Activated CD4-positive, alpha-beta T cell treated with anti-CD3 and anti-CD28 coated beads for 36 hours (primary cell): ENCODE data around the gene GNAT1. TPM values are rescaled to one million over a fixed set of nuclear protein-coding genes. Genes with fewer than 3 reads are reported as not detected.

Experiments
- ATAC-seq: fragments of 200-7000 bp; cut with Tn5 transposase; one replicate; pipeline ENCODE4 v1.10.0; 2021; ENCODE audit warnings: mild to moderate bottlenecking, moderate library complexity
- CTCF ChIA-PET: fragments of 350-600 bp; sonication (Branson Sonifier 250); formaldehyde crosslinking; loops from one replicate; lab custom pipeline; 2021; ENCODE audit warnings: antibody characterized with exemption; lab: Charles Lee
- POLR2A ChIA-PET: fragments of 350-600 bp; sonication (Branson Sonifier 250); formaldehyde crosslinking; loops from one replicate; lab custom pipeline; 2021; ENCODE audit warnings: antibody characterized with exemption, inconsistent platforms; lab: Charles Lee
- DNase-seq: peaks from one replicate; pipeline ENCODE4 v3.0.0-alpha.2; 2020
- H3K27ac Mint-ChIP-seq: one replicate; pipeline ENCODE4 v1.8.0; 2021; ENCODE audit warnings: mixed read lengths
- H3K27me3 Mint-ChIP-seq: one replicate; pipeline ENCODE4 v1.8.0; 2021; ENCODE audit warnings: mixed read lengths
- H3K36me3 Mint-ChIP-seq: one replicate; pipeline ENCODE4 v1.8.0; 2021; ENCODE audit warnings: low read depth, mixed read lengths
- H3K4me1 Mint-ChIP-seq: one replicate; pipeline ENCODE4 v1.8.0; 2021; ENCODE audit warnings: mixed read lengths
- H3K4me3 Mint-ChIP-seq: one replicate; pipeline ENCODE4 v1.8.0; 2021; ENCODE audit warnings: mild to moderate bottlenecking, moderate library complexity, mixed read lengths
- H3K9me3 Mint-ChIP-seq: one replicate; pipeline ENCODE4 v1.8.0; 2021; ENCODE audit warnings: low read depth, mixed read lengths
- intact Hi-C, 2 experiments: fragments of 100-400 bp; cut with DNase I in 1 of 2; cut with micrococcal nuclease in 1 of 2; formaldehyde crosslinking; loops; one replicate each; pipeline versions ENCODE4 v1.14.2 to v1.15.1; 2022 to 2024; cut with DNase I, micrococcal nuclease
- total RNA-seq, 2 experiments: library from RNA; stranded (reverse); gene quantifications; one replicate each; pipeline ENCODE4 v1.2.3, GENCODE V29; 2021

Gene GNAT1
- total RNA-seq, 2 experiments from 2014 or later = 0.14 TPM; not detected in 1

DNA sequence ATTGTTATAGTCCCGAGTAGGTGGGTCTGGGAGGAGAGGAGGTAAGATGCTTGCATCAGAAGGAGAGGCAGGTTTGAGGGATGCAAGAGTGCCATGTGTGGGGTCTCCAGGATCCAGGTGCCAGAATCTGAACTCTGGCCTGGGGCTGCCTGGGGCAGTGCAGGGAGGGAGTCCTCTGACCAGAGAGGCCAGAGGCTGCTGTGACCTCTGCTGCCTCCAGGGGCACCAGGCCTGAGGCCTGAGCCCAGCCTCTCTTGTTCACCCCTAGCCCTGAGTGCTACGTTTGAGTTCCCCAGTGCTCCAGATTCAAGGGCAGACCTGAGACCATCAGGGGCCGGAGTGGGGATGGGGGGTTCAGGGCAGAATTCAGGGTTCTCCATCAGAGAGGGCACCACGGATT, 21.1 kb downstream of the GNAT1 start:
- peaks cover 3% of the 10 kb centered on the region for H3K27me3 Mint-ChIP-seq
- no peaks in the 10 kb centered on the region for H3K9me3 Mint-ChIP-seq
- CTCF ChIA-PET = interaction anchor here (0.6 to 1.3 kb wide), 6 partner anchors 10 to 130 kb away, joined by 3 to 6 read pairs (median 3); no protein-coding TSS in a partner anchor
- H3K36me3 Mint-ChIP-seq = no peaks in the 10 kb centered on the region
- no peak overlapping the region for H3K4me3 Mint-ChIP-seq
- no peak for DNase-seq
- no peaks in the 10 kb centered on the region for H3K4me1 Mint-ChIP-seq
- intact Hi-C loops = no loop called here
- POLR2A ChIA-PET = no interaction called here
- no peak for ATAC-seq
- no peak overlapping the region for H3K27ac Mint-ChIP-seq

DNA sequence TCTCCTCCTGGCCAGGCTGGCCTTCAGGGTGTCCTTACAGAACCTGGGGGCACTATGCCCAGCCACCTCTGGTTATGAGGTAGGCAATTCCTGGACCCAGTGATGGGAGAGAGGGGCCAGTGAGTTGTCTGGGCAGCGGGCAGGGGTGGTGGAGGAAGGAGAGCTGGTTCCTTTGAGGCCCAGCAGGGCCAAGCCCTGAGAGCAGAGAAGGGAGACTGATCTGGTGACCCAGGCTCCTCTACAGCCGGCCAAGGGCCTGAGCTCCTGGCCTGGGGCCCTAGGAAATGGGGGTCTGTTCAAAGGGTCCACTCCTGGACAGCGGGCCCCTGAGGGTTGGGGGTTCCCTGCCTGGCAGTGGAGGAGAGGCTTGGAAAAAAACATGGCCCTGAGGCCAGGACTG, 21.6 kb downstream of the GNAT1 start:
- no peaks in the 10 kb centered on the region for H3K27me3 Mint-ChIP-seq
- intact Hi-C loops = no loop called here
- no peaks in the 10 kb centered on the region for H3K9me3 Mint-ChIP-seq
- no peak for DNase-seq
- CTCF ChIA-PET = interaction anchor here (0.6 to 1.4 kb wide), 2 partner anchors 13 to 14 kb away, joined by 4 to 6 read pairs; no protein-coding TSS in a partner anchor
- POLR2A ChIA-PET = no interaction called here
- no peaks in the 10 kb centered on the region for H3K4me1 Mint-ChIP-seq
- H3K36me3 Mint-ChIP-seq = no peaks in the 10 kb centered on the region
- H3K4me3 Mint-ChIP-seq = no peak overlapping the region
- no peak overlapping the region for H3K27ac Mint-ChIP-seq
- no peak for ATAC-seq

DNA sequence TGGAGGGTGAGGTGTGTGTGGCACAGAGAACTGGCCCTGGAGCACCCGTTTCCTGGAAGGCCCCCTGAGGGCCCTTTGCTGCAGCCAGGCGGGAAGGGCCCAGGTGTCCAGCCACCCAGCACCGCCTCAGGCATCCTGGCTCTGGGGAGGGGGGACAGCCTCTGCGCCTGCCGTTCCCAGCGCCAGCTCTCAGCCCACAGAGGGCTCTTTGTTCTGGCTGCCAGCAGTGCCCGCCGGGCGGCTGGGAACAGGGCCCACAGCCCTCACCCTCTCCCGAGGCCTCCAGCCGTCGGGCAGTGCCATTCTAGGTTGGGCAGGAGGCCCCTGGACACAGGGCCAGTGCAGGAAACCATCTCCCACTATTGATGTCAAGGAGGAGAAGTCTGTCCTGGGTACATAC, 22.0 kb downstream of the GNAT1 start:
- no peaks in the 10 kb centered on the region for H3K36me3 Mint-ChIP-seq
- intact Hi-C loops = no loop called here
- no peak for DNase-seq
- H3K4me1 Mint-ChIP-seq = no peaks in the 10 kb centered on the region
- no peaks in the 10 kb centered on the region for H3K9me3 Mint-ChIP-seq
- no peaks in the 10 kb centered on the region for H3K27me3 Mint-ChIP-seq
- H3K27ac Mint-ChIP-seq = no peak overlapping the region
- ChIA-PET POLR2A (no interaction called here), CTCF (interaction anchor here (0.6 to 1.4 kb wide), 2 partner anchors 12 to 14 kb away, joined by 4 to 6 read pairs; no protein-coding TSS in a partner anchor)
- no peak overlapping the region for H3K4me3 Mint-ChIP-seq
- no peak for ATAC-seq

DNA sequence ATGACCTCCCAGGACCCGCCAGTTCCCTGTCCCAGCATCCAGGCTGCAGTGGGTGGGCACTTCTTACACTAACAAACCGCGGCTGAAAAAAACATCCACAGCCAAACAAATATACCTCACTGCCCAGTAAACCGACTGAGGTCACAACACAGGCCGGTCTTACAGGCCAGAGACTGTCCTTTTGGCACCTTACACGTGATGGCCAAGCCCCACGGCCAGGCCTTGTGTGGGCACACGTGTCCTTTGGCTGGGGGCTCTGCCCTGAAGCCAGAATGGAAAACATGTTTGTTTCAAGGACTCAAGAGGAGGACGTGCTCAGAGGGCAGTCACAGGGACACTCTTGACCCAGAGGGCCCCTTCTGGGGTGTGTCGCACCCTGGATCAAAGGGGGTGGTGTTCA, 23.4 kb downstream of the GNAT1 start:
- ATAC-seq (no peak), DNase-seq (no peak)
- H3K4me3 Mint-ChIP-seq = no peak overlapping the region
- intact Hi-C loops = no loop called here
- no peak overlapping the region for H3K27ac Mint-ChIP-seq
- H3K36me3 Mint-ChIP-seq = no peaks in the 10 kb centered on the region
- H3K27me3 Mint-ChIP-seq = no peaks in the 10 kb centered on the region
- ChIA-PET POLR2A (no interaction called here), CTCF (interaction anchor here (0.7 to 1.0 kb wide), 4 partner anchors 11 to 435 kb away, joined by 3 to 5 read pairs (median 3); no protein-coding TSS in a partner anchor)
- no peaks in the 10 kb centered on the region for H3K4me1 Mint-ChIP-seq
- no peaks in the 10 kb centered on the region for H3K9me3 Mint-ChIP-seq

DNA sequence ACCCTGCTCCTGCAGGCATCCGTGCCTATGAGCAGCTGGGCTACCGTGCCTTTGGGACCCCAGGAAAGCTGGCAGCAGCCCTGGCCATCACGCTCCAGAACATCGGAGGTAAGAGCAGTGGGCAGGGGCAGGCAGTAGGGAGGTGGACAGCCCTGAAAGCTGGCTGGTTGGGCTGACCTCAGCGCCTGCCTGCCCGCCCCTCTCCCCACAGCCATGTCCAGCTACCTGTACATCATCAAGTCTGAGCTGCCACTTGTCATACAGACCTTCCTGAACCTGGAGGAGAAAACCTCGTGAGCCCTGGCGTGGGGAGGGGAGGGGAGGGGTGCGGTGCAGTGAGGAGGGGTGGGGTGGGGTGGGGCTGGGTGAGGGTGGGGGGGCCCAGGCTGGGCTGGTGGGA, 24.1 kb downstream of the GNAT1 start:
- intact Hi-C loops = no loop called here

DNA sequence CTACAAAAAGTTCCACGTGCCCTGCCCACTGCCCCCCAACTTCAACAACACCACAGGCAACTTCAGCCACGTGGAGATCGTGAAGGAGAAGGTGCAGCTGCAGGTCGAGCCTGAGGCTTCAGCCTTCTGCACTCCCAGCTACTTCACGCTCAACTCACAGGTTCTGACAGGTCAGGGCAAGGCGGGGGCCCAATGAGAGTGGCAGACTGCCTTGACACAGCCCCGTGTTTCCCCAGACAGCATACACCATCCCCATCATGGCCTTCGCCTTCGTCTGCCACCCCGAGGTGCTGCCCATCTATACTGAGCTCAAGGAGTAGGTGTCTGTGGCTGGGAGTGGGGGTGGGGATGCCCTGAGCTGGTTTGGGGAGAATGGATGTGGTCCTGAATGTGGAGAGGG, 26.3 kb downstream of the GNAT1 start:
- H3K27ac Mint-ChIP-seq = no peak overlapping the region
- no peaks in the 10 kb centered on the region for H3K27me3 Mint-ChIP-seq
- H3K4me1 Mint-ChIP-seq = no peaks in the 10 kb centered on the region
- H3K9me3 Mint-ChIP-seq = no peaks in the 10 kb centered on the region
- ChIA-PET CTCF (interaction anchor here (2.3 kb wide), 1 partner anchor 29 kb away, joined by 6 read pairs; no protein-coding TSS in a partner anchor), POLR2A (no interaction called here)
- intact Hi-C loops = no loop called here
- H3K4me3 Mint-ChIP-seq = no peak overlapping the region
- ATAC-seq (no peak), DNase-seq (no peak)
- H3K36me3 Mint-ChIP-seq = no peaks in the 10 kb centered on the region

More for the DNA sequence above, 24.1 kb downstream of the GNAT1 start:
- no peaks in the 10 kb centered on the region for H3K4me1 Mint-ChIP-seq
- no peak for ATAC-seq
- no peak overlapping the region for H3K4me3 Mint-ChIP-seq
- H3K27ac Mint-ChIP-seq = no peak overlapping the region
- H3K36me3 Mint-ChIP-seq = no peaks in the 10 kb centered on the region
- ChIA-PET POLR2A (no interaction called here), CTCF (interaction anchor here (0.7 to 2.3 kb wide), 5 partner anchors 12 to 436 kb away, joined by 3 to 9 read pairs (median 5); no protein-coding TSS in a partner anchor)
- no peak for DNase-seq
- H3K9me3 Mint-ChIP-seq = no peaks in the 10 kb centered on the region
- no peaks in the 10 kb centered on the region for H3K27me3 Mint-ChIP-seq

DNA sequence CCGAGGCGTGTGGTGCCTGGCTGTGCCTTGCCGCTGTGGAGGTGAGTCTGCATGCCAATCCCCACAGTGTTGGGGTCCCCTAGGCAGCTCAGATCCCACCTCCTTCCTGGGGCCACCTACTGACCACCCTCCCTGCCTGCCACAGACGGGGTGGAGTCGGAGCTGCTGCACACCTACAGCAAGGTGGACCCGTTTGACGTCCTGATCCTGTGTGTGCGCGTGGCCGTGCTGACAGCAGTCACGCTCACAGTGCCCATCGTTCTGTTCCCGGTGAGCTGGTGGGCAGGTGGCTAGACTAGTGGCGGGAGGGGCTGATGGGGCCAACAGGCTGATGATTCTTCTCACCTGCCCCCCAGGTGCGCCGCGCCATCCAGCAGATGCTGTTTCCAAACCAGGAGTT, 27.0 kb downstream of the GNAT1 start:
- CTCF ChIA-PET = interaction anchor here (0.7 to 2.0 kb wide), 2 partner anchors 24 to 46 kb away, joined by 3 to 7 read pairs; no protein-coding TSS in a partner anchor
- Mint-ChIP-seq H3K27ac (no peak overlapping the region), H3K4me3 (no peak overlapping the region), H3K4me1 (no peaks in the 10 kb centered on the region), H3K36me3 (no peaks in the 10 kb centered on the region), H3K9me3 (no peaks in the 10 kb centered on the region), H3K27me3 (no peaks in the 10 kb centered on the region)
- no peak for ATAC-seq
- POLR2A ChIA-PET = interaction anchor here (0.6 to 1.4 kb wide), 2 partner anchors 24 to 36 kb away, joined by 3 read pairs; no protein-coding TSS in a partner anchor
- intact Hi-C loops = no loop called here
- DNase-seq = no peak

DNA sequence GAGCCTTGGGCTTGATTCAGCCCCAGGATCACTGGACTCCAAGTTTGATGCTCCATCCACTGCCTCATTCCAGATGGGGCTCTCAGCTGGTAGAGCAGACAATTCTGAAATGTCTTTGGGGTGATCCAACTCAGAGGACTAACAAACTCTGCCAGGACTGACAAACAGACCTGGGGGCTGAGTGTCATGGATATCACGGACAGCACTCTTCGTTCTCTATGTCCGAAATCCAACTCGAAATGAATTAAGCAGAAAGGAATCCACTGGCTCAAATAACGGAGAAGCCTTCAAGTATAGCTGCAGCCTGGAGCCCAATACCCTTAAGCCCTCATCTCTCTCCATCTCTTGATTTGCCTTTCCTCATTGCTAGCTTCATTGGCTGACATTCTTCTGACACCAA, 27.9 kb downstream of the GNAT1 start:
- POLR2A ChIA-PET = interaction anchor here (0.6 to 1.4 kb wide), 2 partner anchors 25 to 558 kb away, joined by 3 read pairs; no protein-coding TSS in a partner anchor
- Mint-ChIP-seq H3K9me3 (no peaks in the 10 kb centered on the region), H3K27ac (no peak overlapping the region), H3K4me1 (no peaks in the 10 kb centered on the region), H3K36me3 (no peaks in the 10 kb centered on the region), H3K4me3 (no peak overlapping the region), H3K27me3 (no peaks in the 10 kb centered on the region)
- ATAC-seq (no peak), DNase-seq (no peak)
- intact Hi-C loops = no loop called here
- CTCF ChIA-PET = interaction anchor here (0.5 to 2.0 kb wide), 4 partner anchors 25 to 1473 kb away, joined by 3 to 7 read pairs (median 3); no protein-coding TSS in a partner anchor

DNA sequence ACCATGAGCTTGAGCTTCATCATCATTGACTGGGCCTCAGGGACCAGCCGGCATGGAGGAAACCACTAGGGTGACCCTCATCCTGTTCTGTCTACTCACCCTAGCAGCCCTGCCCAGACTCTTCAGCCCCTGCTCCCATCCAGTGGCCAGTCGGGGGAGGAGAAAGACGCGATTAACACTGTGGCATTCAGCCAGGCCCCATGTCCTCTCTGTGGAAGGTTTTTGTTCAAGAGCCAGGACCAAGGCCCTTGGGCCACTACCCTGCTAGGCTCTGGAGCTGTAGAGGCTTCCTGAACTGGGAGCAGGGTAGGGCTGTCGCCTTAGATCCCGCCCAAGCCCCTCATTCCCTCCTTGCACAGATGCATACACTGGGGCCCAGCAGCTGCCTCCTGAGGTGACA, 28.7 kb downstream of the GNAT1 start:
- H3K4me3 Mint-ChIP-seq = no peak overlapping the region

DNA sequence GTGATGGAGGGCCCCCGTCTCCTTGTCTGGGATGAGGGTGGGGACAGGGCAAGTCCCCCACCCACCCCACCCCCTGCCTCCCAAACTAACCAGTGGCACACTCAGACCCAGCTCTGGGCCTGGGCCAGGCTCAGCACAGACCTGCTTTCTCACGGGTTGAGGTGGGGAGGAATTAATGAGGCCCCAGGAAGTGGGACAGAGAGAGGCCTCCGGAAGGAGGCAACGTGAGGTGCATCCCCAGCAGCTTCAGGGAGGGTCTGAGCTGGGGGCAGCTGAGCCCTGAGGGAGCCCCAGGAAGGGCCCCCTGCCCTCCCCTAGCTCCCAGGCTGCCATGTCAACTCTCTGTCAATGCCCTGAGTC, 29.6 kb downstream of the GNAT1 start:
- CTCF ChIA-PET = interaction anchor here (0.6 to 2.6 kb wide), 8 partner anchors 19 to 1176 kb away, joined by 3 to 19 read pairs (median 4); no protein-coding TSS in a partner anchor
- Mint-ChIP-seq H3K36me3 (no peaks in the 10 kb centered on the region), H3K27ac (no peak overlapping the region), H3K4me1 (peaks cover 6% of the 10 kb centered on the region), H3K27me3 (no peaks in the 10 kb centered on the region), H3K9me3 (no peaks in the 10 kb centered on the region), H3K4me3 (no peak overlapping the region)
- POLR2A ChIA-PET = interaction anchor here (0.6 kb wide), 1 partner anchor 13 kb away, joined by 4 read pairs; no protein-coding TSS in a partner anchor
- intact Hi-C loops = loop anchor here in 1 of 2 experiments (10.0 kb wide), 1 partner anchor 1376 kb away; the partner anchor contains the start of gene PRKAR2A
- DNase-seq = no peak
- peak; percentile 40 for ATAC-seq

More for the DNA sequence above, 28.7 kb downstream of the GNAT1 start:
- H3K4me1 Mint-ChIP-seq = no peaks in the 10 kb centered on the region
- no peak overlapping the region for H3K27ac Mint-ChIP-seq
- H3K27me3 Mint-ChIP-seq = no peaks in the 10 kb centered on the region
- ChIA-PET POLR2A (no interaction called here), CTCF (interaction anchor here (0.6 to 2.0 kb wide), 4 partner anchors 26 to 372 kb away, joined by 3 to 7 read pairs (median 4); no protein-coding TSS in a partner anchor)
- ATAC-seq (no peak), DNase-seq (no peak)
- H3K9me3 Mint-ChIP-seq = no peaks in the 10 kb centered on the region
- no peaks in the 10 kb centered on the region for H3K36me3 Mint-ChIP-seq
- intact Hi-C loops = loop anchor here in 1 of 2 experiments (10.0 kb wide), 1 partner anchor 1375 kb away; the partner anchor contains the start of gene PRKAR2A

DNA sequence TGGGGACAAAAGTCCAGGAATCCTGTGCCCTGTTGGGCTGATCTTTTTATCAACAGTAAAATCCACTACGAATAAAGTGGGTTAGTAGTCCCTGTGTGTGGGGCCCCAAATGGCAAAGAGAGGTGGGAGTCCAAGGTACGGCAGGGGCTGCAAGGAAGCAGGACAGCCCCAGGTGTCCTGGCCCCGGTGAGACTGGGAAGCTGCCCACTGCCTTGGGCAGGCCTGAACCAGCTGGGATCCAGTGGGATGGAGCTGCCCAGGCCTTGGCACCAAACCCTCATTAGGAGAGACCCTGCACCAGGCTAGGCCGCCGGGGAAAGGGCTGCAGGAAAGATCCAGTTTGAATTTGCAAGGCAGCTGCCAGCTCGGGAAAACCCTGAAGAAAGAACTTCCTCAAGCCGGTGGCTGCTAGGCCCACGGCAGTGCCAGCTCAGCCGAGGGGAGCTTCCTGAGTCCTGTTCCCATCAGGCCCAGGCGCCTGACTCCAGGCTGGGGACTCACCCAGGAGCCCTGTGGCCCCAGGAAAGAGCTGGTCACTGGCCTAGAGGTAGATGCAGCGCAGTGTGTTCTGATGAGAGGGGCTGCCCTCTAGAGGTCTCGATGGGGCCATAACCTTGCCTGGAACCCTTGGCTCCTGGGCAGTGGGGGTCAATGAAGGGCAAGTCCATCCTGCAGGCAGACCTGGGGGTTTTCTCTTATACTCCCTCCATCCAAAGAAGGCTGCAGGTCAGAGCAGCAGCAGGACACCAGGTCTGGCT, 30.2 kb downstream of the GNAT1 start:
- DNase-seq = no peak
- no peak for ATAC-seq
- Mint-ChIP-seq H3K27me3 (no peaks in the 10 kb centered on the region), H3K9me3 (no peaks in the 10 kb centered on the region), H3K4me3 (no peak overlapping the region), H3K4me1 (peaks cover 8% of the 10 kb centered on the region), H3K36me3 (no peaks in the 10 kb centered on the region), H3K27ac (no peak overlapping the region)
- ChIA-PET CTCF (interaction anchor here (0.6 to 2.6 kb wide), 7 partner anchors 20 to 1176 kb away, joined by 3 to 19 read pairs (median 3); no protein-coding TSS in a partner anchor), POLR2A (interaction anchor here (0.6 kb wide), 1 partner anchor 13 kb away, joined by 4 read pairs; no protein-coding TSS in a partner anchor)
- intact Hi-C loops = loop anchor here in 1 of 2 experiments (10.0 kb wide), 1 partner anchor 1377 kb away; the partner anchor contains the start of gene PRKAR2A
